GM12872 (cell line): ENCODE measurements around the gene ATP6V0B.

ENCODE experiments used
- CTCF ChIP-seq: IDR thresholded peaks from 3 replicates; pipeline ENCODE4 v1.5.1; 2011; ENCODE audit warnings: low read depth, mild to moderate bottlenecking, low read length, moderate library complexity; ENCODE audit not compliant: insufficient read depth

ATP6V0B gene

GRCh38 chr1:43990271-43991199 is 15.8 kb downstream of the ATP6V0B start:
- TF ChIP-seq CTCF, result peak; percentile 24; the same call in 1 of the 3 replicates

- no peak for TF ChIP-seq CTCF
Measured at GRCh38 chr1:43991200-43991475, 16.4 kb downstream of the ATP6V0B start.

- no peak for TF ChIP-seq CTCF
Measured at GRCh38 chr1:43991476-43992231, 16.9 kb downstream of the ATP6V0B start, which contains the start of gene CCDC24. TSS of gene CCDC24 (plus strand) at chr1:43991599. CDS start at chr1:43991879, 280 bp downstream.

GRCh38 chr1:43992232-43992995 is 17.7 kb downstream of the ATP6V0B start:
- no peak for TF ChIP-seq CTCF

GRCh38 chr1:43993206-43993914 is 18.6 kb downstream of the ATP6V0B start:
- no peak for TF ChIP-seq CTCF

- no peak for TF ChIP-seq CTCF
Measured at GRCh38 chr1:43994071-43994470, 19.3 kb downstream of the ATP6V0B start.
